HepG2 (cell line): ENCODE measurements around the gene GSG1.

Experiments
- SIN3B ChIP-seq: fragments of 150-350 bp; IDR thresholded peaks from 2 replicates; pipeline ENCODE4 v1.6.1; 2014; ENCODE audit warnings: low read length
- SNRNP70 ChIP-seq: fragments of 200-400 bp; formaldehyde crosslinking; IDR thresholded peaks from 2 replicates; pipeline ENCODE4 v1.6.1; 2017; ENCODE audit warnings: mild to moderate bottlenecking, low read depth, low read length, moderate library complexity
- SRSF9 ChIP-seq: fragments of 200-400 bp; formaldehyde crosslinking; IDR thresholded peaks from 2 replicates; pipeline ENCODE4 v1.6.1; 2018; ENCODE audit warnings: borderline replicate concordance, mild to moderate bottlenecking, low read depth, low read length; ENCODE audit not compliant: insufficient read depth, poor library complexity, severe bottlenecking
- TARDBP ChIP-seq: sonication (generic); formaldehyde crosslinking; IDR thresholded peaks from 2 replicates; pipeline ENCODE4 v1.8.0; 2022; ENCODE audit warnings: mild to moderate bottlenecking, missing genetic modification reagents
- ZNF570 ChIP-seq: sonication (generic); formaldehyde crosslinking; IDR thresholded peaks from 2 replicates; pipeline ENCODE4 v1.4.0; 2020; ENCODE audit warnings: mild to moderate bottlenecking, missing genetic modification reagents, borderline replicate concordance

GRCh38 chr12:13117029-13117428 is 13.6 kb upstream of the GSG1 start:
- no peak for TF ChIP-seq TARDBP
- TF ChIP-seq SIN3B = no peak
- TF ChIP-seq SRSF9 = no peak
- TF ChIP-seq ZNF570 (CRISPR knock-in tag) = no peak
- no peak for TF ChIP-seq SNRNP70
